GM12878 (cell line): Measurements from ENCODE around the gene ENPP4. TPM values are rescaled to one million over a fixed set of nuclear protein-coding genes. Genes with fewer than 3 reads are reported as not detected.

Experiments
- ASH2L ChIP-seq: fragments of 300-600, 200-600 bp; sonication (generic); IDR thresholded peaks from 2 replicates; pipeline ENCODE4 v1.6.1; 2017; ENCODE audit warnings: low read depth, mild to moderate bottlenecking, borderline replicate concordance
- CBX3 ChIP-seq: fragments of 200-600 bp; sonication (generic); IDR thresholded peaks from 2 replicates; pipeline ENCODE4 v1.6.1; 2016; ENCODE audit warnings: low read depth, borderline replicate concordance
- CEBPB ChIP-seq, 2 experiments: fragments of 150-350 bp in 1 of 2; IDR thresholded peaks; 2 replicates each; pipeline ENCODE4 v1.6.1; 2012 to 2014; ENCODE audit warnings: low read depth in 2 of 2, low read length in 2 of 2, borderline replicate concordance in 1 of 2, inconsistent platforms in 1 of 2
- FOS ChIP-seq: IDR thresholded peaks from 3 replicates; pipeline ENCODE4 v1.6.1; 2011; ENCODE audit warnings: borderline replicate concordance; ENCODE audit not compliant: insufficient read length; ENCODE audit errors: extremely low read depth
- FOXK2 ChIP-seq: fragments of 450-650 bp; IDR thresholded peaks from 2 replicates; pipeline ENCODE4 v1.6.1; 2017; ENCODE audit warnings: mild to moderate bottlenecking, moderate library complexity
- IKZF1 ChIP-seq: fragments of 450-650 bp; conservative IDR thresholded peaks from 2 replicates; pipeline ENCODE4 v1.6.1; 2017; ENCODE audit warnings: antibody characterized with exemption, mild to moderate bottlenecking
- IRF5 ChIP-seq: fragments of 450-650 bp; IDR thresholded peaks from 2 replicates; pipeline ENCODE4 v1.6.1; 2017; ENCODE audit warnings: borderline replicate concordance
- MXI1 ChIP-seq: fragments of 150-350 bp; IDR thresholded peaks from 2 replicates; pipeline ENCODE4 v1.6.1; 2011; ENCODE audit warnings: low read depth, mild to moderate bottlenecking, inconsistent platforms, low read length, improper control_type of control experiment
- SMAD1 ChIP-seq: fragments of 450-650 bp; IDR thresholded peaks from 2 replicates; pipeline ENCODE4 v1.6.1; 2018; ENCODE audit warnings: mild to moderate bottlenecking, low read depth; ENCODE audit not compliant: partially characterized antibody
- TCF12 ChIP-seq: IDR thresholded peaks from 2 replicates; pipeline ENCODE4 v1.6.1; 2011; ENCODE audit warnings: low read depth, mild to moderate bottlenecking, low read length
- ZNF217 ChIP-seq: fragments of 450-650 bp; IDR thresholded peaks from 2 replicates; pipeline ENCODE4 v1.6.1; 2017; ENCODE audit warnings: antibody characterized with exemption, mild to moderate bottlenecking
- polyA plus RNA-seq, 11 experiments: library from polyadenylated mRNA; depleted of rRNA in 4 of 11; unstranded in 6 of 11; stranded (reverse) in 5 of 11; fragments of >200 nt; fragmentation: Nextera tagmentation in 4 of 11; fragmentation: Illumina TruSeq in 1 of 11; extraction: Ambion mirVana in 4 of 11; extraction: Trizol in 1 of 11; gene quantifications; 1 replicate in 1 of 11; 2 replicates in 10 of 11; pipeline versions ENCODE4 v1.2.1 to v1.2.3, GENCODE V29; 2011 to 2016; ENCODE audit warnings: inconsistent platforms in 2 of 11, missing spikeins in 2 of 11, low read depth in 1 of 11
- total RNA-seq, 4 experiments: library from RNA; depleted of rRNA in 3 of 4; stranded (reverse); fragments of >200 nt in 3 of 4; fragmentation: Illumina TruSeq in 1 of 4; extraction: Trizol in 1 of 4; gene quantifications; 2 replicates each; pipeline versions ENCODE4 v1.2.1 to v1.2.3, GENCODE V29; 2013 to 2021
- TF ChIP-seq, protein P1 (sequence below): IDR thresholded peaks from 2 replicates; pipeline ENCODE4 v1.6.1; 2012; ENCODE audit warnings: low read depth, low read length, improper control_type of control experiment
- TF ChIP-seq, protein P2 (sequence below): fragments of 450-650 bp; IDR thresholded peaks from 2 replicates; pipeline ENCODE4 v1.6.1; 2016; ENCODE audit warnings: mild to moderate bottlenecking
- TF ChIP-seq, protein P3 (sequence below): IDR thresholded peaks from 2 replicates; pipeline ENCODE4 v1.6.1; 2012; ENCODE audit warnings: improper control_type of control experiment, low read depth, low read length; ENCODE audit not compliant: insufficient replicate concordance

The ENPP4 gene
- total and polyA plus RNA-seq, 10 of the 15 experiments (the other 5 are each of a cell fraction or from before 2014, with no cell fraction given), result 3.3 to 9.7 (median 5.3) TPM

GRCh38 chr6:46138281-46138680, 8.5 kb downstream of the ENPP4 start (continued):
- TF ChIP-seq IRF5 (no peak), IKZF1 (0 out of 2 replicates have a peak, but pooled peaks have one; percentile 38), FOS (no peak), ZNF217 (no peak), SMAD1 (no peak), CBX3 (no peak), CEBPB (IDR thresholded peaks at IDR 0.05; ENCODE audit: borderline replicate concordance in 1 of 2, low read depth in 2 of 2, low read length in 2 of 2) (no peak), TCF12 (no peak), MXI1 (no peak), FOXK2 (no peak), ASH2L (no peak)
- TF ChIP-seq, protein P1, sequence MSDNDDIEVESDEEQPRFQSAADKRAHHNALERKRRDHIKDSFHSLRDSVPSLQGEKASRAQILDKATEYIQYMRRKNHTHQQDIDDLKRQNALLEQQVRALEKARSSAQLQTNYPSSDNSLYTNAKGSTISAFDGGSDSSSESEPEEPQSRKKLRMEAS, result no peak
- TF ChIP-seq, protein P2, sequence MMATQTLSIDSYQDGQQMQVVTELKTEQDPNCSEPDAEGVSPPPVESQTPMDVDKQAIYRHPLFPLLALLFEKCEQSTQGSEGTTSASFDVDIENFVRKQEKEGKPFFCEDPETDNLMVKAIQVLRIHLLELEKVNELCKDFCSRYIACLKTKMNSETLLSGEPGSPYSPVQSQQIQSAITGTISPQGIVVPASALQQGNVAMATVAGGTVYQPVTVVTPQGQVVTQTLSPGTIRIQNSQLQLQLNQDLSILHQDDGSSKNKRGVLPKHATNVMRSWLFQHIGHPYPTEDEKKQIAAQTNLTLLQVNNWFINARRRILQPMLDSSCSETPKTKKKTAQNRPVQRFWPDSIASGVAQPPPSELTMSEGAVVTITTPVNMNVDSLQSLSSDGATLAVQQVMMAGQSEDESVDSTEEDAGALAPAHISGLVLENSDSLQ, result peak; percentile 65
- TF ChIP-seq, protein P3, sequence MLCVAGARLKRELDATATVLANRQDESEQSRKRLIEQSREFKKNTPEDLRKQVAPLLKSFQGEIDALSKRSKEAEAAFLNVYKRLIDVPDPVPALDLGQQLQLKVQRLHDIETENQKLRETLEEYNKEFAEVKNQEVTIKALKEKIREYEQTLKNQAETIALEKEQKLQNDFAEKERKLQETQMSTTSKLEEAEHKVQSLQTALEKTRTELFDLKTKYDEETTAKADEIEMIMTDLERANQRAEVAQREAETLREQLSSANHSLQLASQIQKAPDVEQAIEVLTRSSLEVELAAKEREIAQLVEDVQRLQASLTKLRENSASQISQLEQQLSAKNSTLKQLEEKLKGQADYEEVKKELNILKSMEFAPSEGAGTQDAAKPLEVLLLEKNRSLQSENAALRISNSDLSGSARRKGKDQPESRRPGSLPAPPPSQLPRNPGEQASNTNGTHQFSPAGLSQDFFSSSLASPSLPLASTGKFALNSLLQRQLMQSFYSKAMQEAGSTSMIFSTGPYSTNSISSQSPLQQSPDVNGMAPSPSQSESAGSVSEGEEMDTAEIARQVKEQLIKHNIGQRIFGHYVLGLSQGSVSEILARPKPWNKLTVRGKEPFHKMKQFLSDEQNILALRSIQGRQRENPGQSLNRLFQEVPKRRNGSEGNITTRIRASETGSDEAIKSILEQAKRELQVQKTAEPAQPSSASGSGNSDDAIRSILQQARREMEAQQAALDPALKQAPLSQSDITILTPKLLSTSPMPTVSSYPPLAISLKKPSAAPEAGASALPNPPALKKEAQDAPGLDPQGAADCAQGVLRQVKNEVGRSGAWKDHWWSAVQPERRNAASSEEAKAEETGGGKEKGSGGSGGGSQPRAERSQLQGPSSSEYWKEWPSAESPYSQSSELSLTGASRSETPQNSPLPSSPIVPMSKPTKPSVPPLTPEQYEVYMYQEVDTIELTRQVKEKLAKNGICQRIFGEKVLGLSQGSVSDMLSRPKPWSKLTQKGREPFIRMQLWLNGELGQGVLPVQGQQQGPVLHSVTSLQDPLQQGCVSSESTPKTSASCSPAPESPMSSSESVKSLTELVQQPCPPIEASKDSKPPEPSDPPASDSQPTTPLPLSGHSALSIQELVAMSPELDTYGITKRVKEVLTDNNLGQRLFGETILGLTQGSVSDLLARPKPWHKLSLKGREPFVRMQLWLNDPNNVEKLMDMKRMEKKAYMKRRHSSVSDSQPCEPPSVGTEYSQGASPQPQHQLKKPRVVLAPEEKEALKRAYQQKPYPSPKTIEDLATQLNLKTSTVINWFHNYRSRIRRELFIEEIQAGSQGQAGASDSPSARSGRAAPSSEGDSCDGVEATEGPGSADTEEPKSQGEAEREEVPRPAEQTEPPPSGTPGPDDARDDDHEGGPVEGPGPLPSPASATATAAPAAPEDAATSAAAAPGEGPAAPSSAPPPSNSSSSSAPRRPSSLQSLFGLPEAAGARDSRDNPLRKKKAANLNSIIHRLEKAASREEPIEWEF, result no peak
